ENCODE measurements around the gene FXYD7. TPM values are rescaled to one million over a fixed set of nuclear protein-coding genes. Genes with fewer than 3 reads are reported as not detected.

The FXYD7 gene
- total and polyA plus RNA-seq, 2 of the 13 experiments (the other 11 are each of a cell fraction or from before 2014, with no cell fraction given) = 0.55 TPM; not detected in 1

- TF ChIP-seq, protein P1, sequence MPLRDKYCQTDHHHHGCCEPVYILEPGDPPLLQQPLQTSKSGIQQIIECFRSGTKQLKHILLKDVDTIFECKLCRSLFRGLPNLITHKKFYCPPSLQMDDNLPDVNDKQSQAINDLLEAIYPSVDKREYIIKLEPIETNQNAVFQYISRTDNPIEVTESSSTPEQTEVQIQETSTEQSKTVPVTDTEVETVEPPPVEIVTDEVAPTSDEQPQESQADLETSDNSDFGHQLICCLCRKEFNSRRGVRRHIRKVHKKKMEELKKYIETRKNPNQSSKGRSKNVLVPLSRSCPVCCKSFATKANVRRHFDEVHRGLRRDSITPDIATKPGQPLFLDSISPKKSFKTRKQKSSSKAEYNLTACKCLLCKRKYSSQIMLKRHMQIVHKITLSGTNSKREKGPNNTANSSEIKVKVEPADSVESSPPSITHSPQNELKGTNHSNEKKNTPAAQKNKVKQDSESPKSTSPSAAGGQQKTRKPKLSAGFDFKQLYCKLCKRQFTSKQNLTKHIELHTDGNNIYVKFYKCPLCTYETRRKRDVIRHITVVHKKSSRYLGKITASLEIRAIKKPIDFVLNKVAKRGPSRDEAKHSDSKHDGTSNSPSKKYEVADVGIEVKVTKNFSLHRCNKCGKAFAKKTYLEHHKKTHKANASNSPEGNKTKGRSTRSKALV (CRISPR knock-in tag; IDR thresholded peaks at IDR 0.05) = peak; percentile 53
- TF ChIP-seq MEIS2 (CRISPR knock-in tag; IDR thresholded peaks at IDR 0.05) = 0 out of 2 replicates have a peak, but pooled peaks have one; percentile 19
- TF ChIP-seq, protein P2, sequence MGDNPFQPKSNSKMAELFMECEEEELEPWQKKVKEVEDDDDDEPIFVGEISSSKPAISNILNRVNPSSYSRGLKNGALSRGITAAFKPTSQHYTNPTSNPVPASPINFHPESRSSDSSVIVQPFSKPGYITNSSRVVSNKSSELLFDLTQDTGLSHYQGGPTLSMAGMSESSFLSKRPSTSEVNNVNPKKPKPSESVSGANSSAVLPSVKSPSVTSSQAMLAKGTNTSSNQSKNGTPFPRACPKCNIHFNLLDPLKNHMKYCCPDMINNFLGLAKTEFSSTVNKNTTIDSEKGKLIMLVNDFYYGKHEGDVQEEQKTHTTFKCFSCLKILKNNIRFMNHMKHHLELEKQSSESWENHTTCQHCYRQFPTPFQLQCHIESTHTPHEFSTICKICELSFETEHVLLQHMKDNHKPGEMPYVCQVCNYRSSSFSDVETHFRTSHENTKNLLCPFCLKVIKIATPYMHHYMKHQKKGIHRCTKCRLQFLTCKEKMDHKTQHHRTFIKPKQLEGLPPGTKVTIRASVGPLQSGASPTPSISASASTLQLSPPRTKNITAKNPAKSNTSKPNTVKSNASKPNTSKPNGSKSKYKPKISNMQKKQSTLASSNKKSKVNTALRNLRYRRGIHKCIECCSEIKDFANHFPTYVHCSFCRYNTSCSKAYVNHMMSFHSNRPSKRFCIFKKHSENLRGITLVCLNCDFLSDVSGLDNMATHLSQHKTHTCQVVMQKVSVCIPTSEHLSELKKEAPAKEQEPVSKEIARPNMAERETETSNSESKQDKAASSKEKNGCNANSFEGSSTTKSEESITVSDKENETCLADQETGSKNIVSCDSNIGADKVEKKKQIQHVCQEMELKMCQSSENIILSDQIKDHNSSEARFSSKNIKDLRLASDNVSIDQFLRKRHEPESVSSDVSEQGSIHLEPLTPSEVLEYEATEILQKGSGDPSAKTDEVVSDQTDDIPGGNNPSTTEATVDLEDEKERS (CRISPR knock-in tag; IDR thresholded peaks at IDR 0.05) = 0 out of 2 replicates have a peak, but pooled peaks have one; percentile 45
- peak; percentile 79 for TF ChIP-seq HNF1A (IDR thresholded peaks at IDR 0.05; ENCODE audit: low read depth)
- TF ChIP-seq HNF1A (CRISPR knock-in tag; IDR thresholded peaks at IDR 0.05; ENCODE audit: borderline replicate concordance) = peak; percentile 75; the same call in 1 of the 2 replicates
- TF ChIP-seq ZBTB43 (CRISPR knock-in tag; conservative IDR thresholded peaks at IDR 0.05) = peak; percentile 80
- TF ChIP-seq JUND (CRISPR knock-in tag; IDR thresholded peaks at IDR 0.05) = 0 out of 2 replicates have a peak, but pooled peaks have one; percentile 11
- 0 out of 2 replicates have a peak, but pooled peaks have one; percentile 31 for TF ChIP-seq GZF1 (CRISPR knock-in tag; IDR thresholded peaks at IDR 0.05)
- TF ChIP-seq, protein P3, sequence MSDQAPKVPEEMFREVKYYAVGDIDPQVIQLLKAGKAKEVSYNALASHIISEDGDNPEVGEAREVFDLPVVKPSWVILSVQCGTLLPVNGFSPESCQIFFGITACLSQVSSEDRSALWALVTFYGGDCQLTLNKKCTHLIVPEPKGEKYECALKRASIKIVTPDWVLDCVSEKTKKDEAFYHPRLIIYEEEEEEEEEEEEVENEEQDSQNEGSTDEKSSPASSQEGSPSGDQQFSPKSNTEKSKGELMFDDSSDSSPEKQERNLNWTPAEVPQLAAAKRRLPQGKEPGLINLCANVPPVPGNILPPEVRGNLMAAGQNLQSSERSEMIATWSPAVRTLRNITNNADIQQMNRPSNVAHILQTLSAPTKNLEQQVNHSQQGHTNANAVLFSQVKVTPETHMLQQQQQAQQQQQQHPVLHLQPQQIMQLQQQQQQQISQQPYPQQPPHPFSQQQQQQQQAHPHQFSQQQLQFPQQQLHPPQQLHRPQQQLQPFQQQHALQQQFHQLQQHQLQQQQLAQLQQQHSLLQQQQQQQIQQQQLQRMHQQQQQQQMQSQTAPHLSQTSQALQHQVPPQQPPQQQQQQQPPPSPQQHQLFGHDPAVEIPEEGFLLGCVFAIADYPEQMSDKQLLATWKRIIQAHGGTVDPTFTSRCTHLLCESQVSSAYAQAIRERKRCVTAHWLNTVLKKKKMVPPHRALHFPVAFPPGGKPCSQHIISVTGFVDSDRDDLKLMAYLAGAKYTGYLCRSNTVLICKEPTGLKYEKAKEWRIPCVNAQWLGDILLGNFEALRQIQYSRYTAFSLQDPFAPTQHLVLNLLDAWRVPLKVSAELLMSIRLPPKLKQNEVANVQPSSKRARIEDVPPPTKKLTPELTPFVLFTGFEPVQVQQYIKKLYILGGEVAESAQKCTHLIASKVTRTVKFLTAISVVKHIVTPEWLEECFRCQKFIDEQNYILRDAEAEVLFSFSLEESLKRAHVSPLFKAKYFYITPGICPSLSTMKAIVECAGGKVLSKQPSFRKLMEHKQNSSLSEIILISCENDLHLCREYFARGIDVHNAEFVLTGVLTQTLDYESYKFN (CRISPR knock-in tag; conservative IDR thresholded peaks at IDR 0.05) = peak; percentile 94
- peak; percentile 76; the same call in 1 of the 2 replicates for TF ChIP-seq ZNF556 (CRISPR knock-in tag; IDR thresholded peaks at IDR 0.05; ENCODE audit: borderline replicate concordance)
- peak; percentile 82; the same call in 1 of the 2 replicates for TF ChIP-seq TFE3 (CRISPR knock-in tag; IDR thresholded peaks at IDR 0.05)
Observed at GRCh38 chr19:35129724-35130274, 13.3 kb upstream of the FXYD7 start (continued).

Measured in HepG2 (cell line).